GM12801 (cell line): ENCODE measurements around the gene FAM221A.

Experiments
- CTCF ChIP-seq: IDR thresholded peaks from one replicate; pipeline ENCODE4 v1.5.1; 2011; ENCODE audit warnings: control low read depth; ENCODE audit not compliant: insufficient read length; ENCODE audit errors: extremely low read depth

FAM221A gene

DNA sequence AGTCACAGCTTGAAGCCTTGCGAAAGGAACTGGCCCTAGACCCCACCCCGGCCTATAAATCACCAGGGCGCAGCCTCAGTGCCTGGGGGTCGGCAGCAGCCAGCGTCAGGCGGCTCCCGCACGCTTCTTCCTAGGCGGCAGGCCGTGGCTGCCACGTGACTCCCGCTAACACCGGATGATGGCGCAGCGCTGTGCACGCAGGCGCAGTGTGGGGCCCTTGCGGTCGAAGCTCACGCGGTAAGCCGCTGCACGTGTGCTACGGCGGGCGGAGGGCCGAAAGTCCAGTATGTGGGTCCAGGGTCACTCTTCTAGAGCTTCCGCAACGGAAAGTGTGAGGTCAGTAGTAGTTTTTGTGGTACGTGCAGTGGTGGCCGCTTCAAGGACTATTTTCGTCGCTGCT is 30.0 kb downstream of the FAM221A start, which contains the start of gene STK31:
TSS of gene STK31 (plus strand) at position 220 of the 400 bp plus-strand sequence. CDS start at position 287, 67 bp downstream.
- TF ChIP-seq CTCF = no peak

DNA sequence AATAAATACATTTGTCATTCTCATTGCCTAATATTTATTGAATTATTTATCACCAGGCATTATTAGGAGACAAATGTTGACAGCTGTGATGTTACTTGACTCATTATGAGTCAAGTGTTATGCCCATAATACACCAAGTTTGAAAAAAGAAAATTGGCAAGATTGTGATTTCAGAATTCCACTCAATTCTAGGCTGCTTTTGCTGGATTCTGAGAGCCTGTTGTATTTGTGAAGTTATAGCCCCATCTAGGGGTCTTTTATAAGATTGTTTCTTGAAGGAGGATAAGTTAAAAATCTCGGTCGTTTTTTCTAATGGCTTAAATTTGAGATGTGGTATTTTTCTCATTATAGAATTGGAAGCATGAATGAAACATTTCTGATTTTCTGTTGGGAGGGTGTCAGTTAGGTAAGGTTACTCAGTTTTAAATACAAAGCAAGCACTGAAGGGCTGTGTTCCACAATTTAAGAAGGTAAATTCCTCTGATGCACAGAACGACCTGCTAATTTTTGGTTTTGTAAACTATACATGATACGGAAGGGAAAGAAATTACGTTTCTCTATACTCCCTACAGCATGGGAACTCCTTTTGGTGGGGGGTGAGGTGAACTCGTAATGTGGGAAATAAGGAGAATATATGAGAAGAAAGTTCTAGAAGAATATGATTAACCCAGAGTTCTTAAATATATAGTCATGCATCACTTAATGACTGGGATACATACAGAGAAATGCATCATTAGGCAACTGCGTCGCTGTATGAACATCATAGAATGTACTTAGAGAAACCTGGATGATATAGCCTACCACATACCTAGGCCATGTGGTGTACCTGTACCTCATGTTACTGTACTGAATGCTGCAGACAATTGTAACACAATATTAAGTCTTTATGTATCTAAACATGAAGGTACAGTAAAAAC is 32.6 kb downstream of the FAM221A start:
- TF ChIP-seq CTCF = no peak

GRCh38 chr7:23713285-23714149 is 33.5 kb downstream of the FAM221A start:
- TF ChIP-seq CTCF = no peak

DNA sequence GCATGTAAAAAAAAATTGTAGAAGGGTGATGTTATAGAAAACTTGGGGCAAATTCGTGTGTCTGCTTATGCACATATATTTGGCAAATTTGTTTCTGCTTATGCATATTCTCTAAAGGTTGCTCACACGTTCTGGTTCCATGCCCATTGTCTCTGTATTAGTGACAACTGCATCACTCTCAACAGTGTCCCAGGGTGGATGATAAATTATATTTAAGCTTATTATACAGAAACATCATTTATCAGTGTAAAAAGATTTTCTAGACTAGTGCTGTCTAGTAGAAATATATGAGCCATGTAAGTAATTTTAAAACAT is 34.1 kb downstream of the FAM221A start:
- no peak for TF ChIP-seq CTCF

- no peak for TF ChIP-seq CTCF
These were observed 34.6 kb downstream of the FAM221A start for GRCh38 chr7:23714579-23714978.

GRCh38 chr7:23715099-23715498 is 35.1 kb downstream of the FAM221A start:
- TF ChIP-seq CTCF = no peak

DNA sequence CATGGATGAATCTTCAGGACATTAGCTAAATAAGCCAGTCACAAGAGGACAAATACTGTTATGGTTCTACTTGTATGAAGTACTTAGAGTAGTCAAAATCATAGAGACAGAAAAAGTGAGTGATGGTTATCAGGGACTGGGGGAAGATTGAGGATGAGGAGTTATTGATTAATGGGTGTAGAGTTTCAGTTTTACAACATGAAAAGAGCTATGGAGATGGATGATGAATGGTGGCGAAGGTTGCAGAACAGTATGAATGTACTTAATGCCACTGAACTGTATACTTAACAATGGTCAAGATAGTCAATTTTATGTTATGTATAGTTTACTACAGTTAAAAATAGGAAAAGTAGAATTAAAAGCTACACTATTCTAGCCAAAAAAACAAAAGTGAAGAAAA is 37.8 kb downstream of the FAM221A start:
- no peak for TF ChIP-seq CTCF
